ENCODE results near the gene ERFE. TPM values are rescaled to one million over a fixed set of nuclear protein-coding genes. Genes with fewer than 3 reads are reported as not detected.

Gene ERFE
- total RNA-seq, 1 donor from 2014 or later = 0.41 TPM

GRCh38 chr2:238152771-238153688 is 5.7 kb upstream of the ERFE start:
- H3K36me3 Mint-ChIP-seq (ENCODE audit: low read depth, unreplicated experiment) = no peaks in the 10 kb centered on the region
- H3K27me3 Mint-ChIP-seq (ENCODE audit: unreplicated experiment) = peaks cover 6% of the 10 kb centered on the region
- H3K27ac Mint-ChIP-seq (ENCODE audit: unreplicated experiment) = no peak overlapping the region
- no peak for DNase-seq (ENCODE audit: low spot score)
- no peaks in the 10 kb centered on the region for H3K9me3 Mint-ChIP-seq (ENCODE audit: unreplicated experiment)
- H3K4me3 Mint-ChIP-seq (ENCODE audit: unreplicated experiment) = no peak overlapping the region
- peak; percentile 24 for TF ChIP-seq CTCF (IDR thresholded peaks at IDR 0.05; ENCODE audit: unreplicated experiment)
- no peaks in the 10 kb centered on the region for H3K4me1 Mint-ChIP-seq (ENCODE audit: unreplicated experiment)

GRCh38 chr2:238154570-238154969 is 4.2 kb upstream of the ERFE start:
- no peaks in the 10 kb centered on the region for H3K36me3 Mint-ChIP-seq (ENCODE audit: low read depth, unreplicated experiment)
- peaks cover 8% of the 10 kb centered on the region for H3K27me3 Mint-ChIP-seq (ENCODE audit: unreplicated experiment)
- DNase-seq (ENCODE audit: low spot score) = no peak
- H3K4me1 Mint-ChIP-seq (ENCODE audit: unreplicated experiment) = no peaks in the 10 kb centered on the region
- no peaks in the 10 kb centered on the region for H3K9me3 Mint-ChIP-seq (ENCODE audit: unreplicated experiment)
- H3K27ac Mint-ChIP-seq (ENCODE audit: unreplicated experiment) = no peak overlapping the region
- no peak for TF ChIP-seq CTCF (IDR thresholded peaks at IDR 0.05; ENCODE audit: unreplicated experiment)
- no peak overlapping the region for H3K4me3 Mint-ChIP-seq (ENCODE audit: unreplicated experiment)

- TF ChIP-seq CTCF (IDR thresholded peaks at IDR 0.05; ENCODE audit: unreplicated experiment) = no peak
- Mint-ChIP-seq H3K4me1 (ENCODE audit: unreplicated experiment) (no peaks in the 10 kb centered on the region), H3K36me3 (ENCODE audit: low read depth, unreplicated experiment) (no peaks in the 10 kb centered on the region), H3K27me3 (ENCODE audit: unreplicated experiment) (peaks cover 8% of the 10 kb centered on the region), H3K4me3 (ENCODE audit: unreplicated experiment) (no peak overlapping the region), H3K9me3 (ENCODE audit: unreplicated experiment) (no peaks in the 10 kb centered on the region), H3K27ac (ENCODE audit: unreplicated experiment) (peak overlapping the region; percentile 18)
- no peak for DNase-seq (ENCODE audit: low spot score)
These were observed 3.6 kb upstream of the ERFE start for GRCh38 chr2:238155051-238155760.

GRCh38 chr2:238155761-238156694 is 2.7 kb upstream of the ERFE start:
- peaks cover 8% of the 10 kb centered on the region for H3K27me3 Mint-ChIP-seq (ENCODE audit: unreplicated experiment)
- peak overlapping the region; percentile 18 for H3K27ac Mint-ChIP-seq (ENCODE audit: unreplicated experiment)
- H3K9me3 Mint-ChIP-seq (ENCODE audit: unreplicated experiment) = no peaks in the 10 kb centered on the region
- DNase-seq (ENCODE audit: low spot score) = no peak
- H3K36me3 Mint-ChIP-seq (ENCODE audit: low read depth, unreplicated experiment) = no peaks in the 10 kb centered on the region
- no peak overlapping the region for H3K4me3 Mint-ChIP-seq (ENCODE audit: unreplicated experiment)
- no peaks in the 10 kb centered on the region for H3K4me1 Mint-ChIP-seq (ENCODE audit: unreplicated experiment)
- TF ChIP-seq CTCF (IDR thresholded peaks at IDR 0.05; ENCODE audit: unreplicated experiment) = no peak
